Stimulated activated naive CD4-positive, alpha-beta T cell (primary cell): ENCODE measurements around the gene TM9SF3.
"Not testable (repeated sequence)": the region's sequence is repeated elsewhere in the genome, so short reads cannot be mapped to it uniquely, and the experiment has no call there.

Experiments used
- DNase-seq, 6 experiments: peaks; one replicate each; lab custom pipeline; 2025; lab: John Stamatoyannopoulos, UW

The TM9SF3 gene

DNA sequence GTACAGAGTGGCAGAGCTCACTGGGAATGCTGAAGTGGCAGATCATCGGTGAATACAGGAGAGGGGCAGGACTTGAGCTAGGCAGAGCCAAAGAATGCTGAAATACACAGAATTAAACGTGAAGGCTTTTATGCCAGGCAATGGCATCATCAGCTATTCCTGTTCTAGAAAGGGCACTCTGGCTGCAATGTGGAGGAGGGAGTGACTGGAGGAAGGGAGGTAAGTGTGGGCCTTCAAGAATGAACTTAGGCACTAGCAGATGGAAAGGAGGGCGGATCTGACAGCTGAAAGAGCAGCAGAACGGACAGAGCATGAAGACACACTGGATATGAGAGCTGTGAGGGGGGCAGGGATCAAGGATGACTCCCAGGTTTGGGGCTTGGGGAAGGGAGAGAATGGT, 12.0 kb upstream of the TM9SF3 start:
- no peak for DNase-seq

GRCh38 chr10:96596422-96597407, 9.9 kb upstream of the TM9SF3 start:
- DNase-seq: no peak

DNA sequence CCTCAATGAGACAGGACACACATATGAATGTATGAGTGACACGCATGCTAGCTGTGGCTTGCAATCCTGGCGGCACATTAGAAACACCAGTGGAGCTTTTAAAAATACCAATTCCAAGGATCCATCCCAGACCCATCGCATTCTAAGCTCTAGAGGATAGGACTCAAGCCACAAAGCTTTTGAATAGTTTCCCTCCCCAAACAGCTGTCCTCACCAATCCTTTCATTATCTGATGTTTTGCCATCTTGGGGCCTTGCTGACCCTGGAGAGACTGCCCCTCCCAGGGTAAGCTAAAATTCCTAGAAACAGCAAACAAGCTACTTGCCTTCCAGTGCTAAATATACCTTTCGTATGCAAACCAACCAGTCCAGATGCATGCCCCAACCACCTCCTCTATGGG, 8.9 kb upstream of the TM9SF3 start:
- DNase-seq: no peak

GRCh38 chr10:96591946-96592345, 5.1 kb upstream of the TM9SF3 start:
- DNase-seq: no peak

- DNase-seq: no peak
Measured at GRCh38 chr10:96588616-96589419, 2.0 kb upstream of the TM9SF3 start.

- no peak for DNase-seq
Measured at GRCh38 chr10:96588060-96588554, 1.3 kb upstream of the TM9SF3 start.

DNA sequence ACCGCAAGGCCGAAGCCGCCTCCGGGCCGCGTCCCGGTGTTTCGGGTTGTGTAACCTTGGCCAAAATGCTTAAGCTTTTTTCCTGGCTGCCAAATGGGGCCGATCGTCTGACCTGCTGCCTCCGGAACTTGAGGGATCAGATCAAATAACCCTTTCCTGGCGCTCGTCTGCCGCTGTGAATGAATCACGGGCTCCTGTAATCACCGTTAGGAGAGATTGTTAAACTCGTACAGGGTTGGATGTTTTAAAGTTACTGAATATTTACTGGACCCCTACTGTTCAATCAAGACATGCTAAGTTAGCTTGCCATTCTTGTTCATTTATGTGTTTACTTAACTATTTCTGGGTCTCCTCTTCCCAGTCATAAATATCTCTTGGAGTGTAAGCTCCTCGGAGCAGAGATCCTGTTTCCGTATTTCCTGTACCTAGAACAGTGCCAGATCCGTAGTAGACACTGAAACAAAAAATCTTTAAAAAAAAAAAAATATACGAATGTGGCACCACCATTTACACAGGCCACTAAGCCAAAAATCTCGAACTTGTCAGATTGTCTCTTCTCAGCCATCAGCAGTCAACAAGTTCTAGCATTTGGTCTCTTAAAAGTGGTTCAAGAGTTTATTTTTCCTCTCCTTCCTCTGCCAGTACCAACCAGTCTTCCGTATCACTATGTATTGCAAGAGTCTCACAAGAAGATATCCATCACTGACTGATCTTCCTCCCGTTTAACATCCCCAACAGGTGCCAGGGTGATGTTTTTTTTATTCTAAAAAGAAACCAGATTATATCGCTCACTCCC, 650 bp upstream of the TM9SF3 start:
- peak in 5 of 6 experiments; percentile 51 to 84 (median 58) for DNase-seq

GRCh38 chr10:96585736-96586418, 935 bp downstream of the TM9SF3 start:
- peak in 3 of 6 experiments; percentile 26 to 69 (median 34) for DNase-seq

DNA sequence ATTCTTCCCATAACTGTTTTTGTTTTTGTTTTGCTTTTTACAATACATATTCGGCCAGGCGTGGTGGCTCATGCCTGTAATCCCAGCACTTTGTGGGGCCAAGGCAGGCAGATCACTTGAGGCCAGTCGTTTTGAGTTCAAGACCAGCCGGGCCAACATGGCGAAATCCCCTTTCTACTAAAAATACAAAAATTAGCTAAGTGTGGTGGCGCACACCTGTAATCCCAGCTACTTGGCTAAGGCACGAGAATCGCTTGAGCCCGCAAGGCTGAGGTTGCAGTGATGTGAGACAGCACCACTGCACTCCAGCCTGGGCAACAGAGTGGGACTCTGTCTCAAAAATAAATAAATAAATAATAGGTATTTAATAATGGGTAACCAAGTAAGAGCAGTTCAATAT, 2.3 kb downstream of the TM9SF3 start:
- no peak for DNase-seq

DNA sequence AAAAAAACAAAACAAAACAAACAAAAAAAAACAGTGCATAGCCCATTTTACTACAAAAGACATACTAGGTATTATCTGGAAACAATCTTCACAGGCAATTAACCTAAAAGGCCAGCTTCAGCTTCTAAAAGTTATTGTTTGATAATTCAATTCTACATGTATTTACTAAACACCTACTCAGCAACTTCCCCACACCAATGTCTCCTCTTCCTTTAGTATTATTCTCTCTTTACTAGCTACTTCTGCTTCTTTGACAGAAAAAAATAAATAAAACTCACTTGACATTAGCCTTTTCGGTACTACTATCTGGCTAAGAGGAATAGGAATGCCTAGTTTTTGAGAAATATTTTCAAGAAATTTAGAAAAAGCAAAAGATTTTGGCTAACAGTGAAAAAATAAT, 2.8 kb downstream of the TM9SF3 start:
- DNase-seq: no peak

- no peak for DNase-seq
Measured at GRCh38 chr10:96579133-96579532, 7.7 kb downstream of the TM9SF3 start.

DNA sequence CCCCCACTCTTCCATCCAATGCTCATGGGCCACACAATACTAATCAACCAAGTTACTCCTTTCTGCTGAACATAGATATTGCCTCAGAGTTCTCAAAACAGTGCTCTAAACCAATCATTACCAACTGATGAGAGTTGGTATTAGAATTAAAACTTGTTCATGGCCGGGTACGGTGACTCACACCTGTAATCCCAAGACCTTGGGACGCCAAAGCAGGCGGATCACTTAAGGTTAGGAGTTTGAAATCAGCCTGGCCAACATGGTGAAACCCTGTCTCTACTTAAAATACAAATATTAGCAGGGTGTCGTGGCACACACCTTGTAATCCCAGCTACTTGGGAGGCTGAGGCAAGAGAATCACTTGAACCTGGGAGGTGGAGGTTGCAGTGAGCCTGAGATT, 8.2 kb downstream of the TM9SF3 start:
- DNase-seq: no peak

GRCh38 chr10:96578022-96578421, 8.8 kb downstream of the TM9SF3 start:
- DNase-seq: no peak

DNA sequence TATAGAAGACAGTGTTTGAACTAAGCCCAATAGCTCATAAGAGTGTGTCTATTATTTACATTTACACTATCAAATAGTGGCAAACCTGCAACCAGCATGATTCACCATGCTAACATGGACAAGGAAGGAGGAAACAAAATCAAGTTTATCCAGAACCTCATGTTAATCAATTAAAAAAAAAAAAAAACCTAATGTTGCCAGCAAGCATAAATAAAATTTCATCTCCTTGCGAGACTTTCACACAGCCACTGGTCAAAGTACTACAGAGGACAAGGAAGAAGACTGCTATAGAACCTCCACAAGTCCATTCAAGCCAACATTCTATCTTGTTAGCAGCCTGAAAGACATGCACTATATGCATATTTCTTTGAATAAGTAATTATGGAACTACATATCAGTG, 9.7 kb downstream of the TM9SF3 start:
- DNase-seq: no peak

- DNase-seq: no peak
Measured at GRCh38 chr10:96576277-96576980, 10.4 kb downstream of the TM9SF3 start.

GRCh38 chr10:96574564-96574963, 12.2 kb downstream of the TM9SF3 start:
- not testable (repeated sequence) for DNase-seq

DNA sequence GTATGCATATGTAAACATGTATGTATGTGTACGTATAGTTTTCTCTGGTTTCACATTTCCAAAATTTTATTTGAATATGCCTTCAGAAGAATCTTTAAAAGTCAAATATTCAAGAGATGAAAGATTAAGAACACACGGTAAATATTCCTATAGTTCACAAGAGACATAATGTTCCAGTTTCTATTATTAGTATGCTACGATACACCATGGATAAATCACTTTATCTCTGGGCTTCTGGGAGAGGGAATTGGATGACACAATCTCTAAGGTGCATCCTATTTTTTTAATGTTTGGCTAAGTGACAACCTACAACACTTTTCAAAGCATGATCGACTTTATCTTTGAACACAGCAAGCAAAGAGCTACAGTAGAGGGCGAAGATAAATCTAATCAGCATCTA, 13.8 kb downstream of the TM9SF3 start:
- no peak for DNase-seq

- no peak for DNase-seq
Measured at GRCh38 chr10:96570983-96571964, 15.5 kb downstream of the TM9SF3 start.

DNA sequence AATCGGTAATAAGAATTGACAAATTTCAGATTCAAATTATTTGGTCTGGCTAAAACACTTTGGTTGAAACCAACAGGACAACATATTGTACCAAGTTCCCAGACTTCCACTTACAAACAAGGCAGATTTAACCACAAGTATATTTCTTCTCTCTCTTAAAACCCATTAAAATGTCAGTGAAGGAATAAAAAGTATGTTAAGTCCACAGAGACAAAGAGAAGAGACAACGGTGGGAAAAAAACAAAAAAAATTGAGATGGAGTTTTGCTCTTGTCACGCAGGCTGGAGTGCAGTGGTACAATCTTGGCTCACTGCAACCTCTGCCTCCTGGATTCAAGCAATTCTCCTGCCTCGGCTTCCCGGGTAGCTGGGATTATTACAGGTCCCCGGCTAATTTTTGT, 16.3 kb downstream of the TM9SF3 start:
- no peak for DNase-seq
